Neuronal stem cell (in vitro differentiated cells): Measurements from ENCODE around the gene TSHZ1. TPM values are rescaled to one million over a fixed set of nuclear protein-coding genes. Genes with fewer than 3 reads are reported as not detected.
A peak's percentile ranks its signal among the peaks of the same experiment; 100 is the strongest.

Source experiments
- DNase-seq: peaks from one replicate; pipeline ENCODE4 v3.0.0-alpha.2; 2013; ENCODE audit warnings: low spot score
- H2AFZ ChIP-seq: one replicate; pipeline ENCODE4 v1.6.1; 2013; ENCODE audit warnings: mild to moderate bottlenecking, low read length, inconsistent platforms
- H2AK5ac ChIP-seq: 2 replicates; pipeline ENCODE4 v1.6.1; 2013; ENCODE audit warnings: low read depth, mild to moderate bottlenecking, inconsistent platforms, low read length, moderate library complexity, mixed read lengths
- H2BK120ac ChIP-seq: 2 replicates; pipeline ENCODE4 v1.6.1; 2013; ENCODE audit warnings: low read depth, mild to moderate bottlenecking, inconsistent platforms, low read length, moderate library complexity, mixed read lengths
- H2BK12ac ChIP-seq: one replicate; pipeline ENCODE4 v1.6.1; 2013; ENCODE audit warnings: low read length, inconsistent platforms
- H2BK15ac ChIP-seq: 2 replicates; pipeline ENCODE4 v1.6.1; 2013; ENCODE audit warnings: mild to moderate bottlenecking, low read length, inconsistent platforms, mixed read lengths
- H2BK5ac ChIP-seq: one replicate; pipeline ENCODE4 v1.6.1; 2013; ENCODE audit warnings: inconsistent platforms, mild to moderate bottlenecking, low read length, moderate library complexity
- H3K14ac ChIP-seq: one replicate; pipeline ENCODE4 v1.6.1; 2013; ENCODE audit warnings: low read length, inconsistent platforms
- H3K18ac ChIP-seq: 2 replicates; pipeline ENCODE4 v1.6.1; 2013; ENCODE audit warnings: low read length, inconsistent platforms
- H3K23ac ChIP-seq: 2 replicates; pipeline ENCODE4 v1.6.1; 2013; ENCODE audit warnings: low read depth, mild to moderate bottlenecking, mixed read lengths, low read length, inconsistent platforms; ENCODE audit not compliant: poor library complexity
- H3K27ac ChIP-seq: replicated peaks from 3 replicates; pipeline ENCODE4 v1.5.1; 2013; ENCODE audit warnings: low read length, inconsistent platforms
- H3K27me3 ChIP-seq, 3 experiments: 2 replicates each; pipeline ENCODE4 v1.6.1; 2013; ENCODE audit warnings: low read length in 3 of 3, mild to moderate bottlenecking in 2 of 3, inconsistent platforms in 1 of 3, low read depth in 1 of 3, mixed read lengths in 1 of 3, moderate library complexity in 1 of 3; ENCODE audit not compliant: control insufficient read depth in 3 of 3, insufficient read depth in 3 of 3
- H3K36me3 ChIP-seq, 2 donors: replicated peaks in 1 of 2; 2 replicates each; pipeline ENCODE4 v1.6.1; 2013; ENCODE audit warnings: low read length in 2 of 2; ENCODE audit not compliant: control insufficient read depth in 2 of 2, insufficient read depth in 2 of 2
- H3K4ac ChIP-seq: 2 replicates; pipeline ENCODE4 v1.6.1; 2013; ENCODE audit warnings: inconsistent platforms, mild to moderate bottlenecking, low read length, moderate library complexity
- H3K4me1 ChIP-seq, 2 donors: 1 replicate in 1 of 2; 2 replicates in 1 of 2; pipeline ENCODE4 v1.6.1; 2013; ENCODE audit warnings: low read length in 2 of 2, low read depth in 1 of 2; ENCODE audit not compliant: control insufficient read depth in 2 of 2, insufficient read depth in 1 of 2
- H3K4me2 ChIP-seq: one replicate; pipeline ENCODE4 v1.6.1; 2013; ENCODE audit warnings: mild to moderate bottlenecking, low read length, inconsistent platforms; ENCODE audit not compliant: insufficient read depth, poor library complexity, severe bottlenecking
- H3K4me3 ChIP-seq, 2 donors: 2 replicates each; pipeline ENCODE4 v1.5.1; 2013; ENCODE audit warnings: low read length in 2 of 2, mild to moderate bottlenecking in 2 of 2, inconsistent platforms in 1 of 2, moderate library complexity in 1 of 2
- H3K79me1 ChIP-seq: one replicate; pipeline ENCODE4 v1.6.1; 2013; ENCODE audit warnings: low read depth, mild to moderate bottlenecking, inconsistent platforms, low read length, moderate library complexity
- H3K9ac ChIP-seq: one replicate; pipeline ENCODE4 v1.6.1; 2013; ENCODE audit warnings: mild to moderate bottlenecking, low read depth, low read length, inconsistent platforms; ENCODE audit not compliant: poor library complexity
- H3K9me3 ChIP-seq, 2 donors: replicated peaks in 1 of 2; 2 replicates each; pipeline versions ENCODE3 to v1.6.1; 2013; ENCODE audit warnings: low read length in 2 of 2, mild to moderate bottlenecking in 2 of 2, inconsistent platforms in 1 of 2, low read depth in 1 of 2, mixed read lengths in 1 of 2, moderate library complexity in 1 of 2; ENCODE audit not compliant: control insufficient read depth in 2 of 2, insufficient read depth in 1 of 2
- H4K8ac ChIP-seq: one replicate; pipeline ENCODE4 v1.6.1; 2013; ENCODE audit warnings: low read depth, mild to moderate bottlenecking, inconsistent platforms, low read length, moderate library complexity
- H4K91ac ChIP-seq: one replicate; pipeline ENCODE4 v1.6.1; 2013; ENCODE audit warnings: low read length, low read depth, mild to moderate bottlenecking, inconsistent platforms; ENCODE audit not compliant: poor library complexity
- WGBS, 2 donors: extraction: QIAGEN DNeasy Blood & Tissue Kit; methylation state at CpG; one replicate each; pipeline ENCODE4 v1.1.7; 2013; ENCODE audit warnings: missing lambda C conversion rate in 2 of 2, mixed read lengths in 1 of 2; ENCODE audit not compliant: insufficient read length in 2 of 2, insufficient replicate concordance in 1 of 2; ENCODE audit errors: extremely low coverage in 2 of 2; 5-methylcytosine and 5-hydroxymethylcytosine counted together
- polyA plus RNA-seq, 2 experiments: library from polyadenylated mRNA; stranded (reverse); fragments of 200-250 nt; gene quantifications; one replicate each; pipeline ENCODE4 v1.2.3, GENCODE V29; 2013

TSHZ1 gene
- 1.0 TPM for polyA plus RNA-seq (2013, experiment 1 of 2)
- 0.96 TPM for polyA plus RNA-seq (2013, experiment 2 of 2)

DNA sequence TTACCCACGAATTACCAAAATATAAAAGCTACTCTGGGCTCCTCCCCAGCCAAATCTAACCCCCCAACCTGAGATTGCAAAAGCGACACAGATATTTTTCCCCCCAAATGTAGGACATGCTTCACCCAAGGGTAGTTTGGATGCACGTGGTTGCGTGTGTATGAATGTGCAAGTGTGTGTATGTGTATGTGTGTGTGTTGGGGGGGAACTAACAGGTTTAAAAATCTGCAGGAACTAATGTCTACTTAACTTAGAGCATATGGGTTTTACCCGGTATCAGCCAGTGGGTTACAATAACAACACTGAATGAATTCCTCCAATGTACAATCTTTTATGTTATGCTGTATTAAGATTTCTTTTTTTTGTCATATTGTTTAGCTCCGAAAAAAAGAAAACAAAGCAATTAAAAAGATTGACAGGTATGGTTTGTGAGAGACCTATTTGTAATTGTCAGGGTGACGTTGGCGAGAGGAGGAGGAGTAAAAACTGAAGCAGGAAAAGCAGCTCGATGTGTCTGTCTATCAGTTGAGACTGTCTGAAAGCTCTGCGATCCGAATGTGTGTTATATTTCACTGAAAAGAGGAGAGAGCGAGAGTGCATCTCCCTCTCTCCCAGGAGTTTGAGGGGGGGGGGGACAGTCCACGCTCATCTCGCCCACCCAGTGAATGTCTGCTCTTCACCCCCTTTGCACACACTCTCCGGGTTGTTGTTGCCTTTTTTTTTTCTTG is at the start of gene TSHZ1:
Gene TSHZ1 (plus strand): TSS at position 524 of the 728 bp plus-strand sequence. CDS start 1,080 bp downstream, outside the sequence.
- Histone ChIP-seq H2AK5ac (no peak within 1 kb of the TSS), H3K14ac (no peak within 1 kb of the TSS), H2BK12ac (no peak within 1 kb of the TSS), H3K9me3 (no peaks in the 10 kb centered on the region), H3K36me3 (no peaks in the 10 kb centered on the region), H3K4me3 (peak within 1 kb of the TSS; percentile 77 to 95), H2AFZ (peak within 1 kb of the TSS; percentile 91), H2BK15ac (no peak within 1 kb of the TSS), H3K9ac (peak within 1 kb of the TSS; percentile 50), H3K27ac (no peak within 1 kb of the TSS), H3K23ac (peak within 1 kb of the TSS; percentile 71), H3K18ac (peak within 1 kb of the TSS; percentile 93), H3K4me1 (peaks cover 9 to 22% of the 10 kb centered on the region in 2 donors), H3K4me2 (peak within 1 kb of the TSS; percentile 95), H3K27me3 (peaks cover 0 to 52% (median 12%) of the 10 kb centered on the region in 3 experiments), H3K79me1 (no peaks in the 10 kb centered on the region), H4K91ac (no peak within 1 kb of the TSS), H2BK5ac (no peak within 1 kb of the TSS), H2BK120ac (no peak within 1 kb of the TSS), H3K4ac (no peak within 1 kb of the TSS), H4K8ac (no peak within 1 kb of the TSS)
- DNase-seq: peak; percentile 53
- no CpG with 5 or more reads among the region's 15 CpGs for WGBS, 2 donors

DNA sequence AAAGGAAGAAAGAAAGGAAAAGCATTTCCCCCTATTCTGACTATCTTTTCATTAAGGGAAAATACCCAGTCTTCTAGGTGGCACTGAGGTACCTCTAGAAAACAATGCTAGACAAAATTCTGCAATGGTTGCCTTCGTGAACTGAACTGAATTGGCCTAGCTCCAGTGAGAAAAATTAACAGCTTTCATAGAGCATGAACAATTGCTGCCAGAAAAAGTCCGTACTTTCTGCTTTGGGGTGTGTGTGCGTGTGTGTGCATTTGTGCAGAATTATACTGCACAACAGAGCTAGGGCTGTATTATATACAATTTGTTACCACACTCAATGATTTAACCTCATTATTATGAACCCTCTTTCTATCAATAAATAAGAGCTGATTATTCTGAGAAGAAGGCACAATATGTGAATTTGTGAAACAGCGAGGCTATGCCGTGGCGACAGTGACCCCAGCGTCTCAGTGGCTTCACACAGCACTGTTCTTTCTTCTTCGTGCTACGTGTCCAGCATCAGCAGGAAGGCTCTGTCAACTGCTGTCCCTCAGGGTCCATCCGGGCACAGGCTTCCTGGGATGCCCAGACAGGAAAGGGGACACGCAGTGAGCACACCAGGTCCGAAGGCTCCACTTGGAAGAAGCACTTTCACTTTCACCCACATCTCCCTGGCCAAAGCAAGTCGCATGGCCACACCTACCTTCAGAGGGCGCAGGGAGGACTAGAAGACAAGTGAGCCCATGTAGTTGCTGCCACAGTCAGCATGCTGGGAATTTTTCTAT is 49.2 kb upstream of the TSHZ1 start:
- no peak overlapping the region for H3K9ac ChIP-seq
- H2AFZ ChIP-seq: no peak overlapping the region
- no peaks in the 10 kb centered on the region for H3K9me3 ChIP-seq
- peak overlapping the region; percentile 56 for H2BK120ac ChIP-seq
- H2BK15ac ChIP-seq: no peak overlapping the region
- no peak overlapping the region for H4K8ac ChIP-seq
- H3K23ac ChIP-seq: no peak overlapping the region
- H3K79me1 ChIP-seq: no peaks in the 10 kb centered on the region
- no peak overlapping the region for H4K91ac ChIP-seq
- no peak overlapping the region for H3K4me3 ChIP-seq
- peak overlapping the region; percentile 11 for H3K18ac ChIP-seq
- H3K4ac ChIP-seq: no peak overlapping the region
- no peak overlapping the region for H2BK12ac ChIP-seq
- whole genome bisulfite sequencing, 2 donors: no CpG with 5 or more reads among the region's 14 CpGs
- DNase-seq: no peak
- H3K36me3 ChIP-seq: no peaks in the 10 kb centered on the region
- no peak overlapping the region for H3K4me2 ChIP-seq
- H2AK5ac ChIP-seq: peak overlapping the region; percentile 34
- H3K14ac ChIP-seq: no peak overlapping the region
- no peak overlapping the region for H2BK5ac ChIP-seq
- H3K4me1 ChIP-seq: peaks cover 2 to 16% of the 10 kb centered on the region in 2 donors
- no peak overlapping the region for H3K27ac ChIP-seq
- peaks cover 0 to 29% (median 0%) of the 10 kb centered on the region in 3 experiments for H3K27me3 ChIP-seq

GRCh38 chr18:75162467-75162866 is 48.1 kb upstream of the TSHZ1 start:
- Histone ChIP-seq H3K4me3 (no peak overlapping the region), H3K27me3 (peaks cover 0 to 29% (median 0%) of the 10 kb centered on the region in 3 experiments), H3K18ac (no peak overlapping the region), H3K9ac (no peak overlapping the region), H3K4ac (no peak overlapping the region), H2BK15ac (no peak overlapping the region), H3K9me3 (no peaks in the 10 kb centered on the region), H3K36me3 (no peaks in the 10 kb centered on the region), H4K8ac (no peak overlapping the region), H3K79me1 (no peaks in the 10 kb centered on the region), H3K4me2 (no peak overlapping the region), H2BK12ac (no peak overlapping the region), H3K23ac (no peak overlapping the region), H2BK120ac (no peak overlapping the region), H2AFZ (no peak overlapping the region), H4K91ac (no peak overlapping the region), H2BK5ac (no peak overlapping the region), H3K4me1 (peaks cover 2 to 16% of the 10 kb centered on the region in 2 donors), H3K27ac (no peak overlapping the region), H2AK5ac (no peak overlapping the region), H3K14ac (no peak overlapping the region)
- WGBS, 2 donors: no CpG with 5 or more reads among the region's 3 CpGs
- DNase-seq: no peak

DNA sequence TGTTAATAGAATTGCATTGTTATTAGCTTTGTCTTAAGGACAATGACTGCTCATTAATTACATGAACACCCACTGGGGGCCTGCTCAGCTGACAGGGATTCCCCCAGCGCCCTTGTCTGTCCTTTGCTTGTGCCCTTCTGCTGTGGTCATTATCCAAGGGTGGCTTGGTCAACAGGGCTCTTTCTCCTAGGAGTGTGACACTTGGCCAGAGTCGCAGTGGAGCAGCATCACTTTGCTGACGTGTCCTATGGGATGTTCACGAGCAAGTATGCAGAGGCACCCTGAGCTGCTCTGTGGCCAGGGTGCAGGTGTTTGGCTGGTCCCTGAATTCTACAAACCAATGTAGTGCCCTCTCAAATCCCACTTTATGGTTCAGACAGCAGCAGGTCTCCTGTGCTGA is 47.6 kb upstream of the TSHZ1 start:
- Histone ChIP-seq H2BK12ac (no peak overlapping the region), H4K8ac (no peak overlapping the region), H3K36me3 (no peaks in the 10 kb centered on the region), H3K9me3 (no peaks in the 10 kb centered on the region), H4K91ac (no peak overlapping the region), H3K14ac (no peak overlapping the region), H3K4me1 (peaks cover 2 to 16% of the 10 kb centered on the region in 2 donors), H3K79me1 (no peaks in the 10 kb centered on the region), H3K27ac (no peak overlapping the region), H2BK5ac (no peak overlapping the region), H3K27me3 (peaks cover 0 to 29% (median 0%) of the 10 kb centered on the region in 3 experiments), H3K9ac (no peak overlapping the region), H2BK120ac (no peak overlapping the region), H3K4ac (no peak overlapping the region), H3K18ac (peak overlapping the region; percentile 55), H3K4me3 (no peak overlapping the region), H2BK15ac (no peak overlapping the region), H2AFZ (no peak overlapping the region), H3K4me2 (no peak overlapping the region), H3K23ac (no peak overlapping the region), H2AK5ac (no peak overlapping the region)
- no peak for DNase-seq
- WGBS, 2 donors: no CpG with 5 or more reads among the region's 4 CpGs
